Measurements from ENCODE around the gene RAD23B. TPM values are rescaled to one million over a fixed set of nuclear protein-coding genes. Genes with fewer than 3 reads are reported as not detected.

The RAD23B gene
- total RNA-seq, 6 experiments from 2014 or later: 86.9 to 110 (median 99.1) TPM

- no peaks in the 10 kb centered on the region for H3K9me3 ChIP-seq
- H3K27me3 ChIP-seq: no peaks in the 10 kb centered on the region
- TF ChIP-seq CTCF (IDR thresholded peaks at IDR 0.05) (no peak), POLR2A (IDR thresholded peaks at IDR 0.05) (no peak)
- WGBS (ENCODE audit: insufficient coverage, low coverage, low lambda C conversion rate, missing lambda C conversion rate): 28% methylated on average over 5 of the region's 5 CpGs
- no peaks in the 10 kb centered on the region for H3K36me3 ChIP-seq
- peak overlapping the region in 2 of 3 donors; percentile 33 to 54 for H3K27ac ChIP-seq
- intact Hi-C loops (cut with DNase I): no loop called here
- no peak overlapping the region for H3K4me3 ChIP-seq
- H3K4me1 ChIP-seq: peaks cover 0 to 20% (median 3%) of the 10 kb centered on the region in 4 donors
- peak in 3 of 4 donors; percentile 8 to 50 (median 28) for ATAC-seq
- no peak for DNase-seq
Measured at GRCh38 chr9:107248714-107249113, 34.4 kb upstream of the RAD23B start.

- H3K4me1 ChIP-seq: peaks cover 0 to 20% (median 3%) of the 10 kb centered on the region in 4 donors
- no peaks in the 10 kb centered on the region for H3K36me3 ChIP-seq
- intact Hi-C loops (cut with DNase I): no loop called here
- H3K9me3 ChIP-seq: no peaks in the 10 kb centered on the region
- DNase-seq (no peak), ATAC-seq (peak; percentile 63 to 88 (median 86))
- H3K4me3 ChIP-seq: no peak overlapping the region
- WGBS (ENCODE audit: insufficient coverage, low coverage, low lambda C conversion rate, missing lambda C conversion rate): 25% methylated on average over 2 of the region's 2 CpGs
- H3K27me3 ChIP-seq: no peaks in the 10 kb centered on the region
- no peak for TF ChIP-seq CTCF (IDR thresholded peaks at IDR 0.05)
- TF ChIP-seq POLR2A (IDR thresholded peaks at IDR 0.05): no peak
- H3K27ac ChIP-seq: peak overlapping the region in 2 of 3 donors; percentile 33 to 54
Measured at GRCh38 chr9:107249131-107249533, 33.9 kb upstream of the RAD23B start.

- no peak for TF ChIP-seq CTCF (IDR thresholded peaks at IDR 0.05)
- no peak for TF ChIP-seq POLR2A (IDR thresholded peaks at IDR 0.05)
- 25% methylated on average over 2 of the region's 2 CpGs for WGBS (ENCODE audit: insufficient coverage, low coverage, low lambda C conversion rate, missing lambda C conversion rate)
- DNase-seq: no peak
Measured at GRCh38 chr9:107249665-107250285, 33.3 kb upstream of the RAD23B start.

GRCh38 chr9:107251756-107252322, 31.2 kb upstream of the RAD23B start:
- no peaks in the 10 kb centered on the region for H3K27me3 ChIP-seq
- DNase-seq (no peak), ATAC-seq (peak; percentile 38 to 91 (median 72))
- no peaks in the 10 kb centered on the region for H3K36me3 ChIP-seq
- TF ChIP-seq CTCF (IDR thresholded peaks at IDR 0.05) (no peak), POLR2A (IDR thresholded peaks at IDR 0.05) (no peak)
- H3K9me3 ChIP-seq: no peaks in the 10 kb centered on the region
- WGBS (ENCODE audit: insufficient coverage, low coverage, low lambda C conversion rate, missing lambda C conversion rate): 16% methylated on average over 4 of the region's 4 CpGs
- peaks cover 0 to 20% (median 3%) of the 10 kb centered on the region in 4 donors for H3K4me1 ChIP-seq
- intact Hi-C loops (cut with DNase I): no loop called here
- peak overlapping the region in 1 of 3 donors; percentile 59 for H3K27ac ChIP-seq
- H3K4me3 ChIP-seq: no peak overlapping the region

More at GRCh38 chr9:107249665-107250285, 33.3 kb upstream of the RAD23B start:
- no peaks in the 10 kb centered on the region for H3K27me3 ChIP-seq
- intact Hi-C loops (cut with DNase I): no loop called here
- no peak overlapping the region for H3K4me3 ChIP-seq
- H3K9me3 ChIP-seq: no peaks in the 10 kb centered on the region
- peak in 3 of 4 donors; percentile 24 to 58 (median 48) for ATAC-seq
- H3K27ac ChIP-seq: peak overlapping the region in 1 of 3 donors; percentile 54
- H3K4me1 ChIP-seq: peaks cover 0 to 20% (median 3%) of the 10 kb centered on the region in 4 donors
- no peaks in the 10 kb centered on the region for H3K36me3 ChIP-seq

All from right lobe of liver (tissue), 6 donors.